Endothelial cell of umbilical vein (primary cell): ENCODE measurements around the gene PNMA1. TPM values are rescaled to one million over a fixed set of nuclear protein-coding genes. Genes with fewer than 3 reads are reported as not detected.

Source experiments
- BruUV-seq: library from RNA; stranded (reverse); fragments of 400-500 nt; replicated peaks from 2 replicates; lab custom pipeline; 2021; lab: Mats Ljungman, UMichigan
- CTCF ChIA-PET: fragments of 300-600, 350-600 bp; sonication (Branson Sonifier 250); formaldehyde crosslinking; loops from one replicate; lab custom pipeline; 2021; ENCODE audit warnings: antibody characterized with exemption, inconsistent platforms; lab: Charles Lee
- POLR2A ChIA-PET: fragments of 300-600, 350-600 bp; sonication (Branson Sonifier 250); formaldehyde crosslinking; loops from one replicate; lab custom pipeline; 2021; ENCODE audit warnings: antibody characterized with exemption, inconsistent platforms; lab: Charles Lee
- DNase-seq: peaks from one replicate; pipeline ENCODE4 v3.0.0-alpha.2; 2011; ENCODE audit warnings: low read depth, low spot score
- FAIRE-seq: peaks from 2 replicates; lab custom pipeline; 2011; peaks lifted over from hg19 to GRCh38; lab: Jason Lieb, UNC
- H2AFZ ChIP-seq: 2 replicates; pipeline ENCODE4 v1.6.0; 2012; ENCODE audit warnings: low read depth, low read length, control low read depth, inconsistent platforms
- H3K27ac ChIP-seq: 2 replicates; pipeline ENCODE4 v1.5.1; 2011; ENCODE audit warnings: low read depth, mild to moderate bottlenecking, control low read depth, low read length, moderate library complexity; ENCODE audit not compliant: insufficient read depth
- H3K27me3 ChIP-seq, 2 experiments: 2 replicates each; pipeline versions ENCODE4 v1.6.0 to v1.6.1; 2011; ENCODE audit warnings: low read length in 2 of 2, mixed read lengths in 1 of 2; ENCODE audit not compliant: control insufficient read depth in 2 of 2, insufficient read depth in 2 of 2
- H3K36me3 ChIP-seq, 2 experiments: 2 replicates in 1 of 2; 3 replicates in 1 of 2; pipeline ENCODE4 v1.5.1; 2011; ENCODE audit warnings: low read length in 2 of 2, mild to moderate bottlenecking in 1 of 2, moderate library complexity in 1 of 2; ENCODE audit not compliant: control insufficient read depth in 2 of 2, insufficient read depth in 2 of 2; ENCODE audit errors: extremely low read depth in 1 of 2
- H3K4me1 ChIP-seq: 3 replicates; pipeline ENCODE4 v1.5.1; 2011; ENCODE audit warnings: mild to moderate bottlenecking, low read length; ENCODE audit not compliant: control insufficient read depth, insufficient read depth; ENCODE audit errors: extremely low read depth
- H3K4me2 ChIP-seq: 2 replicates; pipeline ENCODE4 v1.6.1; 2011; ENCODE audit warnings: low read length, control low read depth, mixed read lengths; ENCODE audit not compliant: insufficient read depth
- H3K4me3 ChIP-seq, 3 experiments: fragments of 200-600 bp in 1 of 3; sonication (generic), shearing (Covaris generic) in 1 of 3; replicated peaks in 1 of 3; 2 replicates each; pipeline ENCODE4 v1.5.1; 2011 to 2016; ENCODE audit warnings: control low read depth in 3 of 3, low read length in 3 of 3, mild to moderate bottlenecking in 2 of 3, inconsistent platforms in 1 of 3, low read depth in 1 of 3, moderate library complexity in 1 of 3; ENCODE audit not compliant: insufficient read depth in 1 of 3
- H3K79me2 ChIP-seq: 2 replicates; pipeline ENCODE4 v1.6.0; 2012; ENCODE audit warnings: low read length, inconsistent platforms; ENCODE audit not compliant: control insufficient read depth, insufficient read depth
- H3K9ac ChIP-seq: replicated peaks from 2 replicates; pipeline ENCODE3; 2011; ENCODE audit warnings: low read length, control low read depth; ENCODE audit not compliant: insufficient read depth; ENCODE audit errors: extremely low read depth
- H3K9me1 ChIP-seq: replicated peaks from 3 replicates; pipeline ENCODE4 v1.6.0; 2011; ENCODE audit warnings: mild to moderate bottlenecking, low read length; ENCODE audit not compliant: control insufficient read depth, insufficient read depth; ENCODE audit errors: extremely low read depth
- H3K9me3 ChIP-seq: replicated peaks from 2 replicates; pipeline ENCODE4 v1.5.1; 2012; ENCODE audit warnings: low read length, inconsistent platforms; ENCODE audit not compliant: control insufficient read depth, insufficient read depth
- H4K20me1 ChIP-seq: replicated peaks from 2 replicates; pipeline ENCODE3; 2011; ENCODE audit warnings: mild to moderate bottlenecking, low read length; ENCODE audit not compliant: control insufficient read depth, insufficient read depth; ENCODE audit errors: extremely low read depth
- EZH2 ChIP-seq: IDR thresholded peaks from 2 replicates; pipeline ENCODE4 v1.6.1; 2012; ENCODE audit warnings: borderline replicate concordance, low read depth, mild to moderate bottlenecking, moderate library complexity, low read length, inconsistent platforms; ENCODE audit not compliant: severe bottlenecking
- FOS ChIP-seq: IDR thresholded peaks from 2 replicates; pipeline ENCODE4 v1.6.1; 2011; ENCODE audit warnings: mild to moderate bottlenecking, low read length, moderate library complexity, borderline replicate concordance; ENCODE audit not compliant: insufficient read depth
- GATA2 ChIP-seq: IDR thresholded peaks from 2 replicates; pipeline ENCODE4 v1.7.0; 2011; ENCODE audit warnings: low read depth, mild to moderate bottlenecking, moderate library complexity, mixed read lengths, low read length; ENCODE audit not compliant: insufficient read length, insufficient read depth
- JUN ChIP-seq: IDR thresholded peaks from 2 replicates; pipeline ENCODE4 v1.6.1; 2011; ENCODE audit warnings: borderline replicate concordance, low read depth; ENCODE audit not compliant: insufficient read length, insufficient read depth
- MYC ChIP-seq: IDR thresholded peaks from one replicate; pipeline ENCODE4 v1.6.1; 2011; ENCODE audit warnings: mild to moderate bottlenecking, low read depth, low read length
- POLR2A ChIP-seq: IDR thresholded peaks from 2 replicates; pipeline ENCODE4 v1.6.1; 2012; ENCODE audit warnings: low read depth, mild to moderate bottlenecking, control low read depth, low read length
- POLR2AphosphoS5 ChIP-seq: IDR thresholded peaks from 2 replicates; pipeline ENCODE4 v1.6.1; 2012; ENCODE audit warnings: low read depth, mild to moderate bottlenecking, control low read depth, low read length, moderate library complexity; ENCODE audit not compliant: insufficient read depth
- dilution Hi-C: fragments of 300-500 bp; cut with MboI; formaldehyde crosslinking; loops from one replicate; pipeline ENCODE4 v1.15.0; 2019; ENCODE audit warnings: low sequenced_read_pairs; ENCODE audit not compliant: extremely low pct_ligation_motif_present
- intact Hi-C: fragments of 100-400 bp; cut with micrococcal nuclease; formaldehyde crosslinking; loops from one replicate; pipeline ENCODE4 v1.10.0; 2022
- polyA plus RNA-seq, 4 experiments: library from polyadenylated mRNA; depleted of rRNA in 3 of 4; stranded (reverse) in 3 of 4; unstranded in 1 of 4; fragments of >200 nt; gene quantifications; 2 replicates each; pipeline versions ENCODE4 v1.2.1 to v1.2.3, GENCODE V29; 2011 to 2012; ENCODE audit warnings: missing spikeins in 1 of 4
- total RNA-seq: library from RNA; stranded (reverse); gene quantifications from 2 replicates; pipeline ENCODE4 v1.2.3, GENCODE V29; 2021
- TF ChIP-seq, protein P1 (sequence below): IDR thresholded peaks from 2 replicates; pipeline ENCODE4 v1.6.1; 2011; ENCODE audit not compliant: insufficient read depth, insufficient read length
- TF ChIP-seq, protein P2 (sequence below), 2 donors: IDR thresholded peaks; 1 replicate in 1 of 2; 2 replicates in 1 of 2; pipeline ENCODE4 v1.5.1; 2011; ENCODE audit warnings: low read length in 2 of 2, mild to moderate bottlenecking in 2 of 2, moderate library complexity in 2 of 2, control low read depth in 1 of 2, inconsistent platforms in 1 of 2, low read depth in 1 of 2; ENCODE audit not compliant: insufficient read depth in 1 of 2; ENCODE audit errors: extremely low read depth in 1 of 2

Gene PNMA1
- total and polyA plus RNA-seq, 2 donors (not counting 3 experiments of a cell fraction or from before 2014, with no cell fraction given): 29.8 to 82.6 TPM

DNA sequence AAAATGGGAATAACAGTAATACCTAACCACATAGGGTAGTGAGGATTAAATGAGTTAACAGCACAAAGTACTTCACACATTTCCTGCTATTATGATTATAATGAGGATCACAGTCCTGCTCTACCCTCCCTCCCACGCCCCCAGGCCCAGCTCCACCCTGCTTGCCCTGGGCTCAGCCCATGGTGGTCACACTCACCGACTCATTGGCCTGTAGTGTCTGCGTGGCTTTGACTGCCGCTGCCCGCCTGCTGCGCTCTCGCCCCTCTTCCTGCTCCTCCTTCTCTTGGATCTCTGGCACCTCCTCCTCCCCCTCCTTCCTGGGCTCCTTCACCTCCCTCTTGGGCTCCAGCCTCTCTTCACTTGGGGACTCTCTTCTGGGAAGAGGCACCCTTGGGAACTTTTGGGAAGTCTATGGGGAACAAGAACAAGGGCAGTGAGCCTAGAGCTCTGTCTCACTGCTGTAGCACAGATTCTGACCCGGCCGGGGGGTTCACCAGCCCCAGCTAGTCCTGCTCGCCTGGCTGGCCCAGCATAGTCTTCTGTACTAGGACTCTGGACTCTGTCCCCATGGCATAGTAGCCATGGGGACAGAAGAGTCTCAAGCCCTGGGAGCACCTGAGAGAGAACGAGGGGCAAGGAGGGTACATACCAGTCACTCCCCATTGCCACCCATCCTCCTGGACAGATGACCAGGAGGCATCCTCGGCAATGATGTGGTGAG lies 7.1 kb upstream of the PNMA1 start:
- FAIRE-seq (no peak), DNase-seq (no peak)
- dilution Hi-C loops (no loop called here), intact Hi-C loops (no loop called here)
- H3K4me2 ChIP-seq: no peak overlapping the region
- H3K9me3 ChIP-seq: no peaks in the 10 kb centered on the region
- TF ChIP-seq FOS (no peak), GATA2 (no peak), POLR2A (no peak), MYC (no peak)
- TF ChIP-seq, protein P1, sequence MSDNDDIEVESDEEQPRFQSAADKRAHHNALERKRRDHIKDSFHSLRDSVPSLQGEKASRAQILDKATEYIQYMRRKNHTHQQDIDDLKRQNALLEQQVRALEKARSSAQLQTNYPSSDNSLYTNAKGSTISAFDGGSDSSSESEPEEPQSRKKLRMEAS: no peak
- no peak overlapping the region for H2AFZ ChIP-seq
- peaks cover 36 to 42% of the 10 kb centered on the region in 2 experiments for H3K36me3 ChIP-seq
- H3K27me3 ChIP-seq: no peaks in the 10 kb centered on the region
- no peaks in the 10 kb centered on the region for H3K79me2 ChIP-seq
- ChIA-PET POLR2A (no interaction called here), CTCF (interaction anchor here (0.6 kb wide), 1 partner anchor 17 kb away, joined by 3 read pairs; no protein-coding TSS in a partner anchor)
- H3K9ac ChIP-seq: no peak overlapping the region
- no peak overlapping the region for H3K4me3 ChIP-seq
- peaks cover 29% of the 10 kb centered on the region for H3K4me1 ChIP-seq
- no TSS peak for BruUV-seq
- no peaks in the 10 kb centered on the region for H4K20me1 ChIP-seq
- H3K27ac ChIP-seq: no peak overlapping the region
- no peaks in the 10 kb centered on the region for H3K9me1 ChIP-seq

DNA sequence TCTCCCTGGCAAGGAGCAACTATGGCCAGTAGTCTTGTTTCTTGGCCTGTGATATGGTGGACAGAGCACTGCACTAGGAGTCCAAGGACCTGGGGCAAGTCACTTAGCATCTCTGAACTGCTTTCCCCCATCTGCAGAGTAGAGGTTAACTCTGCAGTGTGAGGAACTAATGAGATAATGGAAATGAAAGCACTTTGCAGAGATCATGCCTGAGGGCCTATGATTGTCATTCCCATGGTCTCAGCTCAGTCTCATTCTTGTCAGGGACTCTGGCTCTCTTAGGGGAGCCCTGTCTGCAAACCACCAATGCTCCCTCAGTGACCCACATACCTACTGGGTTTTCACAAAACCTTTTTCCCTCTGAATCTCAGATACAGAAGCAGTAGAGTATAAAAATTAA lies 6.5 kb upstream of the PNMA1 start:
- FAIRE-seq: no peak
- peaks cover 38 to 41% of the 10 kb centered on the region in 2 experiments for H3K36me3 ChIP-seq
- CTCF ChIA-PET: interaction anchor here (1.6 kb wide), 1 partner anchor 8 kb away, joined by 7 read pairs; no protein-coding TSS in a partner anchor
- POLR2A ChIA-PET: no interaction called here
- no peaks in the 10 kb centered on the region for H3K27me3 ChIP-seq
- intact Hi-C loops (no loop called here), dilution Hi-C loops (no loop called here)
- no peak for TF ChIP-seq FOS
- TF ChIP-seq, protein P2, sequence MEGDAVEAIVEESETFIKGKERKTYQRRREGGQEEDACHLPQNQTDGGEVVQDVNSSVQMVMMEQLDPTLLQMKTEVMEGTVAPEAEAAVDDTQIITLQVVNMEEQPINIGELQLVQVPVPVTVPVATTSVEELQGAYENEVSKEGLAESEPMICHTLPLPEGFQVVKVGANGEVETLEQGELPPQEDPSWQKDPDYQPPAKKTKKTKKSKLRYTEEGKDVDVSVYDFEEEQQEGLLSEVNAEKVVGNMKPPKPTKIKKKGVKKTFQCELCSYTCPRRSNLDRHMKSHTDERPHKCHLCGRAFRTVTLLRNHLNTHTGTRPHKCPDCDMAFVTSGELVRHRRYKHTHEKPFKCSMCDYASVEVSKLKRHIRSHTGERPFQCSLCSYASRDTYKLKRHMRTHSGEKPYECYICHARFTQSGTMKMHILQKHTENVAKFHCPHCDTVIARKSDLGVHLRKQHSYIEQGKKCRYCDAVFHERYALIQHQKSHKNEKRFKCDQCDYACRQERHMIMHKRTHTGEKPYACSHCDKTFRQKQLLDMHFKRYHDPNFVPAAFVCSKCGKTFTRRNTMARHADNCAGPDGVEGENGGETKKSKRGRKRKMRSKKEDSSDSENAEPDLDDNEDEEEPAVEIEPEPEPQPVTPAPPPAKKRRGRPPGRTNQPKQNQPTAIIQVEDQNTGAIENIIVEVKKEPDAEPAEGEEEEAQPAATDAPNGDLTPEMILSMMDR (IDR thresholded peaks at IDR 0.05; ENCODE audit: extremely low read depth in 1 of 2, insufficient read depth in 1 of 2, low read depth in 1 of 2, low read length in 2 of 2): no peak
- TF ChIP-seq POLR2A: no peak
- no peak for TF ChIP-seq GATA2
- TF ChIP-seq EZH2: no peak
- no peak for TF ChIP-seq POLR2AphosphoS5
- no peak for TF ChIP-seq JUN
- TF ChIP-seq MYC: no peak
- TF ChIP-seq, protein P1: no peak
- H3K9ac ChIP-seq: no peak overlapping the region
- H3K9me1 ChIP-seq: no peaks in the 10 kb centered on the region
- H4K20me1 ChIP-seq: no peaks in the 10 kb centered on the region
- H3K4me3 ChIP-seq: no peak overlapping the region
- no TSS peak for BruUV-seq
- no peaks in the 10 kb centered on the region for H3K9me3 ChIP-seq
- no peak overlapping the region for H2AFZ ChIP-seq
- no peak overlapping the region for H3K27ac ChIP-seq
- no peaks in the 10 kb centered on the region for H3K79me2 ChIP-seq
- peaks cover 26% of the 10 kb centered on the region for H3K4me1 ChIP-seq
- DNase-seq: no peak
- H3K4me2 ChIP-seq: no peak overlapping the region
